ENCODE measurements around the gene KNG1. TPM values are rescaled to one million over a fixed set of nuclear protein-coding genes. Genes with fewer than 3 reads are reported as not detected.
A peak's percentile ranks its signal among the peaks of the same experiment; 100 is the strongest.

Gene KNG1
- total and polyA plus RNA-seq, 10 of the 15 experiments (the other 5 are each of a cell fraction or from before 2014, with no cell fraction given) = 0.21 TPM; not detected in 9

GRCh38 chr3:186783731-186784515 lies 66.8 kb downstream of the KNG1 start:
- ChIA-PET POLR2A (interaction anchor here (0.7 to 4.2 kb wide), 17 partner anchors 8 to 848 kb away, joined by 3 to 24 read pairs (median 4); partner anchors contain the start of genes DNAJB11, RFC4, RPL39L and RTP4), SMC1A (ENCODE audit: uncharacterized antibody, unreplicated experiment) (interaction anchor here (0.5 to 2.5 kb wide), 9 partner anchors 8 to 248 kb away, joined by 3 to 17 read pairs (median 3); partner anchors contain the start of gene RFC4), CTCF (interaction anchor here (0.9 to 2.6 kb wide), 5 partner anchors 11 to 356 kb away, joined by 3 to 12 read pairs (median 6); partner anchors contain the start of gene RPL39L), RAD21 (ENCODE audit: unreplicated experiment) (interaction anchor here (0.6 to 1.6 kb wide), 5 partner anchors 22 to 217 kb away, joined by 3 to 4 read pairs (median 3); partner anchors contain the start of gene DNAJB11)
- in situ Hi-C loops (cut with MboI) = loop anchor here (25.0 kb wide), 1 partner anchor 847 kb away; the partner anchor contains the start of gene TRA2B
- intact Hi-C loops (cut with micrococcal nuclease; ENCODE audit: unreplicated experiment) = loop anchor here (1.0 to 10.0 kb wide), 4 partner anchors 22 to 847 kb away; partner anchors contain the start of genes DNAJB11, RFC4 and TRA2B
- Histone ChIP-seq H3K36me3 (ENCODE audit: control insufficient read depth in 2 of 2, insufficient read depth in 2 of 2, low read length in 1 of 2) (peaks cover 15 to 44% of the 10 kb centered on the region in 2 experiments), H3K27ac (ENCODE audit: control insufficient read depth, insufficient read depth) (peak overlapping the region; percentile 100), H2AFZ (ENCODE audit: control insufficient read depth, low read depth, low read length) (peak overlapping the region; percentile 98), H3K27me3 (replicated peaks in 1 of 2; ENCODE audit: control insufficient read depth in 2 of 2, insufficient read depth in 2 of 2, low read length in 1 of 2) (no peaks in the 10 kb centered on the region), H3K4me1 (ENCODE audit: control insufficient read depth, insufficient read depth, low read length) (no peaks in the 10 kb centered on the region), H4K20me1 (ENCODE audit: control insufficient read depth, insufficient read depth) (peaks cover 22% of the 10 kb centered on the region; the same call in 1 of the 2 replicates), H3K9me3 (replicated peaks; ENCODE audit: control insufficient read depth, insufficient read depth, low read length) (no peaks in the 10 kb centered on the region; the same call in 1 of the 3 replicates), H3K4me3 (peak overlapping the region; percentile 78), H3K9ac (ENCODE audit: control insufficient read depth, insufficient read depth, low read length) (peak overlapping the region; percentile 100), H3K79me2 (ENCODE audit: control insufficient read depth, insufficient read depth, low read length) (peaks cover 61% of the 10 kb centered on the region), H3K4me2 (ENCODE audit: control insufficient read depth, insufficient read depth) (peak overlapping the region; percentile 64)
- WGBS (ENCODE audit: insufficient coverage, insufficient replicate concordance, low lambda C conversion rate, missing lambda C conversion rate) = under 1% methylated on average over 56 of the region's 56 CpGs
- ATAC-seq = peak; percentile 80
- BruUV-seq (replicated peaks) = TSS peak; percentile 69
- no peak for DNase-seq (ENCODE audit: low read depth, low spot score)
- no peak for FAIRE-seq
- TF ChIP-seq ZNF207 (IDR thresholded peaks at IDR 0.05; ENCODE audit: borderline replicate concordance) (no peak), ZBED1 (IDR thresholded peaks at IDR 0.05; ENCODE audit: borderline replicate concordance) (peak; percentile 0; the same call in 1 of the 2 replicates), ZBTB33 (IDR thresholded peaks at IDR 0.05) (no peak), NRF1 (conservative IDR thresholded peaks at IDR 0.05; ENCODE audit: low read depth, low read length) (peak; percentile 29; the same call in 1 of the 2 replicates), CUX1 (IDR thresholded peaks at IDR 0.05; ENCODE audit: insufficient replicate concordance, low read depth, low read length) (no peak), BACH1 (IDR thresholded peaks at IDR 0.05; ENCODE audit: borderline replicate concordance) (peak; percentile 91; the same call in 1 of the 2 replicates), YY1 (IDR thresholded peaks at IDR 0.05; ENCODE audit: low read depth, low read length) (peak; percentile 88), YBX1 (IDR thresholded peaks at IDR 0.05) (no peak), SMAD5 (IDR thresholded peaks at IDR 0.05; ENCODE audit: low read depth) (0 out of 2 replicates have a peak, but pooled peaks have one; percentile 10), CREM (IDR thresholded peaks at IDR 0.05; ENCODE audit: low read depth) (0 out of 2 replicates have a peak, but pooled peaks have one; percentile 64)

All from GM12878 (cell line).